AG10803 (cell line): ENCODE measurements around the gene PRKCH.

Source experiments
- DNase-seq: peaks from one replicate; pipeline ENCODE4 v3.0.0; 2010; ENCODE audit warnings: low read depth
- H3K4me3 ChIP-seq: 2 replicates; pipeline ENCODE4 v1.5.1; 2011; ENCODE audit warnings: mild to moderate bottlenecking, low read length, control low read depth
- CTCF ChIP-seq: conservative IDR thresholded peaks from 2 replicates; pipeline ENCODE4 v1.5.1; 2011; ENCODE audit warnings: mild to moderate bottlenecking, low read length, control low read depth, inconsistent platforms

Gene PRKCH

DNA sequence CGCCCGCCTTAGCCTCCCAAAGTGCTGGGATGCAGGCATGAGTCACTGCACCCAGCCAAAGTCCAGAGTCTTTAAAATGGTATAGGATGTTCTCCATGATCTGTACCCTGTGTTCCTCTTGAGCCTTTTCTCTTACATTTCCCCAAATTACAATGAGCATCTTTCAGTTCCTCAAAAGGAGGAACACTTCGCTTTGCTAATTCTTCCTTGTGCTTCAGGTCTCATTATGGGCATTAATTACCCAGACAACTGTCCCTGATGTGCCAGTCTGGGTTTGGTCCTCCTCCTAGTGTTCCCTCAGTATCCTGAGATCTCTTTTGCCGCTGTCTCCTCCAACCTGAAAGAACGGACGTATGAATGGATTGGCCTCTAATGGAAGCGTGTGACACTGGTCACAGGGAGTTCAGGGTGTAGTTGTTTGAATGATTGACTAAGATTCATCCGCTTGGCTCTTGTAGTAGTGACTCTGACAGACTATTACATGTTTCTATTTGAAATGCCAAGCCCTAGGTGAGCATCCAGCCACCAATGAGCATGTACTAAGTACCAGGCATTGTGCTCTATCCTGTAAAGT, 8.2 kb downstream of the PRKCH start:
- TF ChIP-seq CTCF: no peak
- DNase-seq: no peak
- H3K4me3 ChIP-seq: no peak overlapping the region

DNA sequence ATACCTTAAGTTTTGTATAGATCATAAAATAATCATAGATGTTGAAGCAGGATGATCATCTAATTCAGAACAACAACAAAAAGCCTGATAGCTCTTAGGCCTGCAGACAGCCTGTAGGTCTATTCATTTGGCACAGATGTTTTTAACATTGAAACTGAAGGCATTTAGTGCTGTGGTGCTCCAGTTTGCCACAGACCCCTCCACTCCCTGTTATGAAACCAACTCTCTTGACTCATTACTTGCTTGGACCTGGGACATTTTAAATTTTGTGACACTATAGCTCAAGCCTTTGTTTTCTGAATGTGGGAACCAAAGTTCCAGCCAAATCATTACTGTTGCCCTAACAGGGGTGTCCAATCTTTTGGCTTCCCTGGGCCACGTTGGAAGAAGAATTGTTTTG, 9.1 kb downstream of the PRKCH start:
- no peak for TF ChIP-seq CTCF
- no peak overlapping the region for H3K4me3 ChIP-seq
- DNase-seq: no peak

- no peak for DNase-seq
- H3K4me3 ChIP-seq: no peak overlapping the region
- no peak for TF ChIP-seq CTCF
These were observed 10.7 kb downstream of the PRKCH start for GRCh38 chr14:61331992-61332657.

DNA sequence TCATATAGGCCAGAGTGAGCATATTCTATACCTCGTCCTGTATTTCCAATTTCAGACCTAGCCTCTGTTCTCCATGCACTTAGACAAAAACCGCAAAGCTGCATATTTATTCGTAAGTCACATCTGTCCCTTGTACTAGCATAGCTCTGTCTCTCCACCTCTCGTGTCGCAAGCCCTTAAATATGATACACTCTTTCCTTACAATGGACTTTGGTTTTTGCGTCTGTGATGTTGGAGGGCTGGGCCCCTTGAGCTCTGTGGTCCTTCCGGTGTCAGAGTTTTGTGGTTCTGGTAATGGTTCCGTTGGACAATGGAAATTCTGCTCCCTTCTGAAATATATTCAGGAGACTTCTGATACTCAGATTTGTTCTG, 11.3 kb downstream of the PRKCH start:
- no peak overlapping the region for H3K4me3 ChIP-seq
- no peak for DNase-seq
- no peak for TF ChIP-seq CTCF

GRCh38 chr14:61333087-61333486, 11.7 kb downstream of the PRKCH start:
- H3K4me3 ChIP-seq: no peak overlapping the region
- DNase-seq: no peak
- no peak for TF ChIP-seq CTCF

- TF ChIP-seq CTCF: no peak
- no peak for DNase-seq
- no peak overlapping the region for H3K4me3 ChIP-seq
These were observed 12.9 kb downstream of the PRKCH start for GRCh38 chr14:61334197-61334701.

DNA sequence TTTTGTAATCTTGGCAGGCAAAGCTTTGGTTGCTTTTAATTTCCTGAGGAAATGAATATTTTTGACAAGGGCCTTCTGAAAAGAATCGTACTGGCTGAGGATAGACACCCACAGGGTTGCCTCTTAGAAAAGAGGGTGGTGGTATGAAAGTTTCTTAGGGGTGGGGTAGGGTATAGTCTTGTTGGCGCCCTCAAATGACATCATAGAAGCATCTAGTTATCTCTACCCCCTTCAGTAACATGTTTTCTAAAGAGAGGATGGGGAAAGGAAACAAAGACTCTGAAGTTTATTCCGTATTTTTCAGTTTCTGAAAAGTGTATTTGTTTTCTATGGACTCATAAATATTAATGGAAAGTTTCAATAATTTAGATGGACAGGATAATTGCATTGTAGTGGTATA, 13.7 kb downstream of the PRKCH start:
- no peak overlapping the region for H3K4me3 ChIP-seq
- DNase-seq: no peak
- no peak for TF ChIP-seq CTCF
